ENCODE measurements around the gene PRKD2. TPM values are rescaled to one million over a fixed set of nuclear protein-coding genes. Genes with fewer than 3 reads are reported as not detected.
A peak's percentile ranks its signal among the peaks of the same experiment; 100 is the strongest.

Gene PRKD2
- total RNA-seq, 2 donors from 2014 or later, result 76.8 to 129 TPM

DNA sequence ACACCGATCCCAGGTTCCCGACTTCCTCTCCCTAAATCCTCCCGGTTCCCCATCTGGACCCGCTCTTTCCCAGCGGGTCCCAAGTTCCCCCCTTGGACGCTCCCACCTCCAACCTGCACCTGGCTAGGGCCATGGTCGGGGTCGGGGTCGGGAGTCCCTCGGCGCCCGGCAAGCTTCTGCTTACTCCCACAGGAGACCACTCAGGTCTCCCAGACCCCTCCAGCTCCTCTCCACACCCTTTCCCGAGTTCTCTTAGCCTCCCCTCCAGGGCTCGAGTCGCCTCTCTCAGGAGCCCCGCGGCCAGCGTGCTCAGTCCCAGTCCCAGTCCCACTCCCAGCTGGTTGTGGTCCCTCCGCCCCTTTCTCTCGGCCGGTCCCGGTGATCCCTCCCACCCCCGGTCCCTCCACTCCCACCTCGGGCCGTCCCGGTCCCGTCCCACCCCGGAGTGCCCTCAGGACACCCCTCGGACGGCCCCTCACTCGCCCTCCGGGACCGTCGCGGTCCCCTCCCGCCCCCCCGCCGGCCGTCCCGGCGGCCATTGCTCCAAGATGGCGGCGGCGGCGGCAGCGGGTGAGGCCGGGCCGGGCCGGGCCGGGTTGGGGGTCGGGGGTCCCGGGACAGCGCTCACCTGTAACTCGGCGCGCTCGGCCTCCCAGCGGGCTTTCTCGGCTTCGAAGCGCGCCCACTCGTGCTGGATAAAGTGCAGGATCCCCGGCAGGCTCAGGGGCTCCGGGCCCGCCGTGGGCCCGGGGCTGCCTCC is 28.8 kb upstream of the PRKD2 start, which contains the start of gene FKRP:
FKRP (plus strand) TSS at position 537 of the 760 bp plus-strand sequence. CDS start 9,394 bp downstream, outside the sequence.
- DNase-seq (ENCODE audit: low spot score in 2 of 2), result peak in 1 of 2 donors; percentile 31
- ATAC-seq, result peak; percentile 55 to 57
- Mint-ChIP-seq H3K36me3 (peaks cover 12 to 13% of the 10 kb centered on the region in 2 donors), H3K27ac (peak within 1 kb of the TSS; percentile 96 to 99), H3K9me3 (no peaks in the 10 kb centered on the region)

DNA sequence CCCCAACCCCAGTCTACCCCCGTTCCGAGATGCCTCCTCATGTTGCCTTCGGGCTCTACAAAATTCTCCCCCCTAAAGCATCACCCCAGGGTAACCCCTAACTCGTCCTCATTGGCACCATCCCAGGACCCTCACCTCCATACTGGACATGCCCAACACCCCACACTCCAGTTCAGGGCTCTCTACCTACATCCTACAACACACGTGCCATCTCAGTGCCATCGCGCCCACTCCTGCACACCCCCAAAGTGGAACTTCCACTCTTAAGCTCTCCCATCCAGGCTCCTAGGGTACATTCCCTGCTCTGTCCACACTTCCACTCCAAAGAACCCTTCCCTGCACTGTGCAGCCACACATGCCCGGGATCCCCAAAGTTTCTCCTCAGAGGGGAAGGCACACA is 28.1 kb upstream of the PRKD2 start:
- H3K36me3 Mint-ChIP-seq, result peaks cover 12 to 13% of the 10 kb centered on the region in 2 donors
- peak overlapping the region; percentile 96 to 99 for H3K27ac Mint-ChIP-seq

DNA sequence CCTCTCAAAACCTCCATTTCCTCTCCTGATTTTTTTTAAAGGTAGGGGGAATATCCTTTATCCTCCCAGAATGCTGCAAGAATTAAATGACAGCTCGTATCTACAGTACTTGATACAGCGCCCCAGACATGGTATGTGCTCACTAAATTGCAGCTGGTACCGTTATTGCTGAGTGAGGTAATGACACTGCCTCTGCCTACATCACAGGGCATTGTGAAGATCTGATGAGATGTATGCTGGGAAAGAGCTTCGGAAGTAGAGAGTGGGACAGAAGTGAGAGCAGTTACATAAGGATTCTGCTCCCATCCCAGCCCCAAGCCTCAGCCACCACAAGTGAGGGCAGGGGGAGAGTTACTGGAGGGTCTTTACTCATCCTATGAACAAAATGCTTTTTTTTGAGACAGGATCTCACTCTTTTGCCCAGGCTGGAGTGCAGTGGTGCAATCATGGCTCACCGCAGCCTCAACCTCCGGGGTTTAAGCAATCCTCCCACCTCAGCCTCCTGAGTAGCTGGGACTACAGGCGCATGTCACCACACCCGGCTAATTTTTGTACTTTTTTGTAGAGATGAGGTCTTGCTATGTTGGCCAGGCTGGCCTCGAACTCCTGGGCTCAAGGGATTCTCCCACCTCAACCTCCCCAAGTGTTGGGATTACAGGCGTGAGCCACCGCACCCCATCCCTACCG is 27.2 kb upstream of the PRKD2 start:
- Mint-ChIP-seq H3K9me3 (no peaks in the 10 kb centered on the region), H3K27ac (peak overlapping the region in 1 of 2 donors; percentile 96), H3K36me3 (peaks cover 12 to 13% of the 10 kb centered on the region in 2 donors)
- ATAC-seq (no peak), DNase-seq (ENCODE audit: low spot score in 2 of 2) (no peak)

More for the DNA sequence above, 28.1 kb upstream of the PRKD2 start:
- DNase-seq (ENCODE audit: low spot score in 2 of 2) (no peak), ATAC-seq (no peak)
- H3K9me3 Mint-ChIP-seq, result no peaks in the 10 kb centered on the region

DNA sequence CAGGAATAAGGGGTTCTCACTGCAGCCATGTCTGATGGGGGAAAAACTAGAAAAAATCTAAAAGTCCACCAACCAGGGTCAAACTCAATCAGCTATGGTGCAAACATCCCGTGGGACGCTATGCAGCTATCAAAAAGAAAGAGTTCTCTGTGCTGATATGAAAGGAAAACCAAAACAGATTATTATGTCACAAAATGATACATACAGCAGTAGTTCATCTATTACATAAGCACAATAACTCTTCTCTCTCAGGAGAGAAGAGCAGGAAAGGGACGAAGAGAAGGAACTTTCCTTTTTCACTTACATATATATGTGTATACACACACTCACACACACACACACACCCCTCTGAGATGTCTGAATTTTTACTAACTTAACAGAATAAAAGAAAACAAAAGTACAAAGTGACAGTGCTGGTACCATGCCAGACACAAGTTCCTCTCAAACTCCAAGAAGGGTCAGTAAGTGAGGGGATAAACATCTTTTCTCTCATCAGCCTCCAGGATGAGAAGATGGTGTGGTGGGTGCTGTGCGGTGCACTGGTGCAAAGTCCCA is 26.1 kb upstream of the PRKD2 start:
- Mint-ChIP-seq H3K36me3 (peaks cover 12 to 13% of the 10 kb centered on the region in 2 donors), H3K9me3 (no peaks in the 10 kb centered on the region), H3K27ac (no peak overlapping the region)
- ATAC-seq (no peak), DNase-seq (ENCODE audit: low spot score in 2 of 2) (no peak)

DNA sequence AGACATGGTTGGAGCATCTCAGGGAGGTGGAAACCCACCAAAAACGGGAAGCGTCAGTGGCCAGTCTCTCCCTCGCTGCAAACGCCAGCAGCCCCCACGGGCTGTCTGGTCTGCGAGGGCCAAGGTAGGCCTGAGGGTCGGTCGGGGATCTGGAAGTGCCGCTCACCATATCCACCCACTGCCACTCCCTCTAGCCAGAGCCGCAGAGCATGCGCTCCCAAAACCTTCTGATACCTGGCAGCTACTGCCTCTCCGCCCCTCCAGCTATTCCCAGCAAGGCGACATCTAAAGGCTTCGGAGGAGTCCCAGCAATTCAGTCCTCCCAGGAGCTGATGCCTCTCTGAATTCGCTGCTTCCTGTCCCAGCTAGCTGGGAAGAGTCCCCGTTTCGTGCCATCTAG is 24.5 kb upstream of the PRKD2 start:
- H3K9me3 Mint-ChIP-seq, result no peaks in the 10 kb centered on the region
- ATAC-seq, result no peak
- peaks cover 12 to 13% of the 10 kb centered on the region in 2 donors for H3K36me3 Mint-ChIP-seq
- peak overlapping the region in 1 of 2 donors; percentile 45 for H3K27ac Mint-ChIP-seq
- no peak for DNase-seq (ENCODE audit: low spot score in 2 of 2)

DNA sequence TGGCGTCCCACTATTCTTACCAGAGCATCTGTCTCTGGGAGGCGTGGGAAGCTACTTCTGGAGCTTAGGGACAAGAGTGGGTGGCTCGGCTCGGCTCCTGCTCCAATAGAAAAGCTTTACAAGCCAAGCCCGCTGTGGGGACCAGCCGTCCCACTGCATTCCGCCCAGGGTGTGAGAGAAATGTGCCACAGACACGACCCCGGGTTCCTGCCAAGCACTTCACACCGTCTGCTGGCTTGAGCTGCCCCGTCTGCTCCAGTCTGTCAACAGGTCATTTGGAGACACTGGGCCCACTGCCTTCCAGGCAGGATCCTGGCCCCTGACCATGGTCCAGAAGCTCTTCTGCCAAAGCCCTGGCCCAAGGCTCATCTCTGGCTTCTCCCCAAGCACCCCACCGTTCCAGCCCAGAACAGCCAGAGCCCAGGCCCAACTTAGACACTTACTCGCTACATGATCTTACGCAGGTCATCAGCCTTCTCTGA is 22.4 kb upstream of the PRKD2 start:
- ATAC-seq (no peak), DNase-seq (ENCODE audit: low spot score in 2 of 2) (no peak)
- Mint-ChIP-seq H3K36me3 (no peaks in the 10 kb centered on the region), H3K27ac (no peak overlapping the region), H3K9me3 (no peaks in the 10 kb centered on the region)

DNA sequence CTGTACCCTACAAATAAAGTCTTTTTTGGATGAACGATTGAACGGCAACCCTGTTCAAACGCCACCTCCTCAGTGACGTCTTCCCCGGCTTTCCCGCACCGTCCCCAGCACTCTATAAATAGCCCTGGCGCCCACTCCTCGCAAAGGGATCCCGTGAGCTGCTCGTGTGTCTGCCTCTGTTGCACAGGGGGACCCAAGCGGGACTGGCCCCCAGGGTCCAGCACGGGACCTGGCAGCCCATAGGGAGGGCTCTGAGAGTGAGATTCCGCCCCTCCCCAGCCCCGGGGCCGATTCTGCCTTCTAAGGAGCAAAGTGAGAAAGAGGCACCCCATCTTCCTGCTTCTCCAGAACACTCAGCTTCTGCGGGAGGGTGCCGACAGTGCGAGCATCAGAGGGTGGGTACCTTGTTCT is 20.9 kb upstream of the PRKD2 start:
- ATAC-seq (no peak), DNase-seq (ENCODE audit: low spot score in 2 of 2) (no peak)
- H3K27ac Mint-ChIP-seq, result peak overlapping the region in 1 of 2 donors; percentile 55
- H3K9me3 Mint-ChIP-seq, result no peaks in the 10 kb centered on the region
- no peaks in the 10 kb centered on the region for H3K36me3 Mint-ChIP-seq

DNA sequence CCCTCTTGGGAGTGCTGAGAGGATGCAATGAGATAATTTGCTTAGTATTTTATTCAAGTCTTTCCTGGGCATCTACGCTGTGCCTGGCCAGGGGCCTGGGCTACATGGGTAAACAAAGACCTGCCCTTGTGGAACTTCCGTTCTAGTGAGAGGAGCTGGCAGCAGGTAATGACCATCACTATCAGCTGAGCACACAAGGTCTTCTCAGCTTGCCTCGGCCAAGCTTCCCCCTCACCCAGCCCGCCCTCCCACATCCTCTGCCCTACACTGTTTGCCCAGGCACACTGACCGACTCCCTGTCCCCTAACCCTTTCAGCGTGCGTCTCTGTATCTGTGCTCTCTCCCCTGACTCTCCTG is 20.4 kb upstream of the PRKD2 start:
- H3K9me3 Mint-ChIP-seq, result no peaks in the 10 kb centered on the region
- no peaks in the 10 kb centered on the region for H3K36me3 Mint-ChIP-seq
- H3K27ac Mint-ChIP-seq, result peak overlapping the region in 1 of 2 donors; percentile 3
- DNase-seq (ENCODE audit: low spot score in 2 of 2) (no peak), ATAC-seq (no peak)

DNA sequence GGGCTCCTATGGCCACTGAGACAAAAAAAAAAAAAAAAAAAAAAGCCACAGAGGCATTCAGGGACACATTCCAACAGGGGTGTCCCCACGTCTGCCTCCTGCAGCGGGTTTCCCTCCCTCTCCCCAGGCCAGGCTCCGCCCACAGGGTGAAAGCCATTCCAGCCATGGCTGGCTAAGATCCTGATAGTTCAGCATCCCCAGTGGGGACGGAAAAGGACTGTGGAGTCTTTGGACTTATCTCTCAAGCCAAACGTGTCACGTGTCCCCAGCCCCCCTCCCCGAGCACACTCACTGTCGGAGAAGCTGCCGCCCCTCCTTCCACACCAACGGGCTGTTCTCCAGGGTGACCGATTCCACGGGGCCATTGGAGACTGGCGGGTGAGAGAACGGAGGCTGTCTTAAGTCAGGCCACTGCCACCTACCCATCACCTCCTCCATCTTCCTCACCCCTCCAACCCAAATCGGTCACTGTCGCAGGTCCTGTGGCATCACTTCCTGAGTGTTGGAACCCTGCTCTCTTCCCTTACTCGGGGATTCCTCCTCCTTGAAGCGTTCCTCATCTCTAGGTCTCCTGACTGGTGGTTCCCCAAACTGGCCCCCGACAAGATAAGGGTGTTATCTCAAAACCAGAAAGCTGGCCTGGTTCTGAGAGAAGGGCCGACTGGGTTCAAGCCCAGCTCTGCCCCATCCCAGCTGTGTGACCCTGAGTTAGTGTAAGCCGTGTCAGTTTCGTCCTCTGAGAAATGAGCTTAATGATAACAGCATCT is 19.8 kb upstream of the PRKD2 start:
- ATAC-seq (no peak), DNase-seq (ENCODE audit: low spot score in 2 of 2) (no peak)
- Mint-ChIP-seq H3K27ac (no peak overlapping the region), H3K9me3 (no peaks in the 10 kb centered on the region), H3K36me3 (no peaks in the 10 kb centered on the region)

DNA sequence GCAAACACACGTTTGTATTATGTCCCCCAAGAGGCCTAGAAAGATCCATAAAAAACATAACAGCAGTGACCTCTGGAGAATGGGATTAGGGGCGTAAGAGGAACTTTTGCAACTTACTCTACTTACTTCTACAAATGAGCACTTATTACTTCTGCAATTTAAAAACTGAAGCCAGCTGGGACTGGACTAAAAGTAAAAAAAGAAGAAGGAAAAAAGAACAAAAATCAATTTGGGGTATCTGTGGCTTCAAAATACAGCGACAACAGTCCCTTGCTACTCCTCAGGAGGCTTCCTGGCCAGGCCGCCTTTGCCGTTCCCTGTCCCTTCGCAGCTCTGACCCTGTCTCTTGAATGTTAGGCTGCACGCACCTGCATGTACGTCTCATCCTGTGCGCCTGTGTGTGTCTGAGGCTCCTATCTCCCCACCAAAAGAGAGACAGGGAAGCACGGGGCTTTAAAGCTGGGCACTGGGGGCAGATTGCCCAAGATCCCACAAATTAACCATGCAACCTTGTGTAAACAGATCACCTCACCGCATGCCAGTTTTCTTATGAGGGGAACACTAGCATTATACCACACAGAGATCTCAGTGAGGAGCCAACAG is 16.9 kb upstream of the PRKD2 start:
- ATAC-seq (no peak), DNase-seq (ENCODE audit: low spot score in 2 of 2) (no peak)
- H3K36me3 Mint-ChIP-seq, result no peaks in the 10 kb centered on the region
- H3K9me3 Mint-ChIP-seq, result no peaks in the 10 kb centered on the region
- no peak overlapping the region for H3K27ac Mint-ChIP-seq

DNA sequence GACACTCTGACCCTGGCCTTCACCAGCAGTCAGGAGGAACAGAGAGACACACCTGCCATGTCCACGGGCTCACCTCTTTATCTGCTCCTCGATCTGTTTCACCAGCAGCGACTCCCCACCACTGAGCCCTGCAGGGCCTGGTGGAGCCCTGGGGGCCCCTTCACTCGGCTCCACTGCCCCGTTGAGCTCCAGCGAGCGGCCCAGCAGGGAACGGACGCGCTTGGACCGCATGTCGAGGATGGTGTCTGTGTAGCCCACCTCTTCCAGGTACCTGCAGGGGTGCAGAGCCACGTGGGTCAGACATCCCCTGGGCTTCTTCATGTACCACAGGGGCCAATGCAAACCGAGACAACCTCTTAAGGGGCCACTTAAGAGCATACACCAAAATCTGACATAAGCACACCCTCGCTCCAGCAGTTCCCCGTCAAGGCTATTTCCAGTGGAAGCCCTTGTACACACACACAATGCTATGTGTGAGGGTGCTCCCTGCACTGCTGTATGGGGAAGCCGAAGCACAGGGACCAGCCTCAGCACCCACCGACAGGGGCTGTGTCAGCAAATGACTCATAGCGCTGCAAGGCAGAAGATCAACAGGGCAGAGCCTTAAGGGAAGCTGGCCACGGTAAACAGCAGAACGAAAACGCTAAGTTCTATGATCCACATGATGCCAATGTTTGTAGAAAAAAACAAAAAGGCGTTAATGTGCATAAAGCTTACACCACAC is 16.2 kb upstream of the PRKD2 start:
- no peak overlapping the region for H3K27ac Mint-ChIP-seq
- DNase-seq (ENCODE audit: low spot score in 2 of 2) (no peak), ATAC-seq (no peak)
- no peaks in the 10 kb centered on the region for H3K36me3 Mint-ChIP-seq
- H3K9me3 Mint-ChIP-seq, result no peaks in the 10 kb centered on the region

DNA sequence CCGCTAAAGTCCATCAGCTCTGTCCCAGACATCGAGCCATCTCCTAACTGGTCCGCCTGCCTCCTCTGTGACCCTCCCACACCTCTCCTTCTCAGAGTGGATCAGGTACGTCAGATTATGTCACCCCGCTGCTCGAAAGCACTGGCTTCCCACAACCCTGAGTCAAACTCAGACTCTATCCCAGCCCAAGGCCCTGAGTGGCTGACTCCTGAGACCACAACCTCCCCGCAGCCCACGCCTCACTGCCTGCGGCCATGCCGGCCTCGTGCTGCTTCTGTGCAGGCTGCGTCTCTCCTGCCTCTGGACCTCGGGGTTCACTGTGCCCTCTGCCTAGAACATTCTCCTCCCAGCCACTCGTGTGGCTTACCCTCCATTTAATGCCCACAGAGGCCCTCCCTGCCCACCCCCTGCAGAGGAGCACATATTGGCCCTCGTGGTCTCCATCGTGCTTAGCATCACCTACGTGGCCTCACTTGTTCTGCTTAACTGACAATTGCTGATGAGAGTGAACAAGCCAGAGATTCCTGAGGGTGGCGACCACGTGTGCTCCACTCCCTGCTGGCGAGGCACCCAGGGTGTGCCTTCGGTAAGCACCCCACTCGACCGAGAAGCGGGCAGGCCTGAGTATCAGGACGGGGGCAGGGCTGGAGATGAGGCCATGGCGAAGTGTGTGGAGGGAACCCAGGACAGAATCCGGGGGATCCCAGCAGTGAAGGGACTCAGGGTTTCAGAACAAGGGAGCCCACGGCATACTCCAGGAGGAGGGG is 15.4 kb upstream of the PRKD2 start:
- no peaks in the 10 kb centered on the region for H3K9me3 Mint-ChIP-seq
- H3K27ac Mint-ChIP-seq, result peak overlapping the region; percentile 46 to 85

DNA sequence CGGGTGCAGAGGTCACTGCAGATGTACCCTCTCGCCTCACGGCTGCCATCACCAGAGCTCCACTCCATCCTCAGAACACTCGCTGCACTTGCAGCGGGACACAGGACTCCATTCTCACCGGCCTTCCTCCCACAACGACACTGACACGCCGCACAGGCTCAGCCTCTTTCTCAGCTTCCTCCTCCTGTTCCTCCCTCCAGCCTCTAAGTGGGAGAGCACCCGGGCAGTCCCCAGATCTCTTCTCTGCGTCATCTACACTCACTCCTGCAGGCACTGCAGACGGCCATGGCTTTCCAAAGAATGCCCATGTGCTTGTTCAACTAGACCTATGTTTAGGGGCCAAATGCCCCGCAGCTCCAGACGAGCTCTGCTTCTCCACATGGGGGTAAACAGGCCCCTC is 14.7 kb upstream of the PRKD2 start:
- H3K9me3 Mint-ChIP-seq, result no peaks in the 10 kb centered on the region
- ATAC-seq (no peak), DNase-seq (ENCODE audit: low spot score in 2 of 2) (no peak)
- H3K27ac Mint-ChIP-seq, result peak overlapping the region; percentile 46 to 85
- H3K36me3 Mint-ChIP-seq, result no peaks in the 10 kb centered on the region

More for the DNA sequence above, 15.4 kb upstream of the PRKD2 start:
- DNase-seq (ENCODE audit: low spot score in 2 of 2) (no peak), ATAC-seq (no peak)
- no peaks in the 10 kb centered on the region for H3K36me3 Mint-ChIP-seq

DNA sequence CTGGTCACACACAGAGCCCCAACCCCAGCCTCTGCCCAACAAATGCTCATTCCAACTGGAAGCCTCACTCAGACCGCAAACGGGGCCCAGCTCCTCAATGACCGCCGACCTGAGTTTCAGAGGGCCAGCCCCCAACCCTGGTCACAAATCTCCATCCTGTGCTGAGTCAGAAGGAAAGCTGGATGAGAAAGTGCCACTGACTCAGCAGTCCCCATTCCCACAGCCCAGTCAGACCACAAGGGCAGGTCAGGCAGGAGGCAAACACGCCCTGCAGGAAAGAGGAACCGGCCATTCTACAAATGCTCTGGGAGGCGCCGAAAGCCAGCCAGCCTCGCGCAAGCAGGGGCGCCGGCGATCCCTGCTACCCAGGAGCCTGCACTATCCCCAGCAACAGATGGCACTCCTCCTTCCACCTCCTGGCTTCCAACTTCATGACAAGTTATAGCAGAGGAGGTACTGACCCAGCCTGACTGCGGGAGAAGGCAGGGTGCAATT is 14.1 kb upstream of the PRKD2 start:
- no peaks in the 10 kb centered on the region for H3K9me3 Mint-ChIP-seq
- H3K27ac Mint-ChIP-seq, result peak overlapping the region; percentile 46 to 85
- ATAC-seq, result peak in 1 of 2 donors; percentile 39
- no peak for DNase-seq (ENCODE audit: low spot score in 2 of 2)
- H3K36me3 Mint-ChIP-seq, result peaks cover 0 to 2% of the 10 kb centered on the region in 2 donors

DNA sequence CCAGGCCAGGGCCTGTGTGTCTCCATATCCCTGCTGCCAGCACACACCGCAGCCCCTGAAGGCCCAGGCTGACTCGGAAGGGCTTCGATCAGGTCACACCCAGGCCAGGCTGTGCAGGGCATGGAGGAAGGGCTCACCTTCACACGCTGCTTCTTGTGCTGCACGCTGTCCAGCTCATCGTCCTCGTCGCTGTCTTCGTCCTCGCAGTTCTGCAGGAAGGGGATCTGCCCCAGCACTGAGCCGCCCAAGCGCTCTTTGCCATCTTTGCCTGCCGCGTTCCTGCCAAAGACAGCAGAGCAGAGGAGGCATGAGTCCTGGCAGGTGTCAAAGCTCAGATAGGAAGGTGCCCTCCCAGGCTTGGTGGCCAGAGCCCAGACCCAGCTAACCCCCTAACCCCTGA is 13.7 kb upstream of the PRKD2 start:
- H3K36me3 Mint-ChIP-seq, result peaks cover 0 to 7% of the 10 kb centered on the region in 2 donors
- H3K9me3 Mint-ChIP-seq, result no peaks in the 10 kb centered on the region
- no peak for DNase-seq (ENCODE audit: low spot score in 2 of 2)
- H3K27ac Mint-ChIP-seq, result no peak overlapping the region
- no peak for ATAC-seq
